NCI-H2227 treated with DMSO at 0.1 percent for 48 hours (cell line): ENCODE data around the gene THBS2.
"Not testable (repeated sequence)": the region's sequence is repeated elsewhere in the genome, so short reads cannot be mapped to it uniquely, and the experiment has no call there.

Experiments
- DNase-seq: peaks from one replicate; lab custom pipeline; 2025; lab: John Stamatoyannopoulos, UW

The THBS2 gene

GRCh38 chr6:169230946-169231789 lies 22.5 kb downstream of the THBS2 start:
- DNase-seq: no peak

- no peak for DNase-seq
Observed at GRCh38 chr6:169230322-169230665, 23.4 kb downstream of the THBS2 start.

- DNase-seq: no peak
Observed at GRCh38 chr6:169229615-169230321, 23.9 kb downstream of the THBS2 start.

- DNase-seq: no peak
Observed at GRCh38 chr6:169227116-169227515, 26.5 kb downstream of the THBS2 start.

- DNase-seq: no peak
Observed at GRCh38 chr6:169225887-169226286, 27.8 kb downstream of the THBS2 start.

GRCh38 chr6:169225131-169225576 lies 28.5 kb downstream of the THBS2 start:
- DNase-seq: no peak

GRCh38 chr6:169224716-169225115 lies 28.9 kb downstream of the THBS2 start:
- no peak for DNase-seq

GRCh38 chr6:169224185-169224695 lies 29.4 kb downstream of the THBS2 start:
- DNase-seq: no peak

- DNase-seq: no peak
Observed at GRCh38 chr6:169223006-169223405, 30.6 kb downstream of the THBS2 start.

- no peak for DNase-seq
Observed at GRCh38 chr6:169222126-169222525, 31.5 kb downstream of the THBS2 start.

- DNase-seq: no peak
Observed at GRCh38 chr6:169221264-169221663, 32.4 kb downstream of the THBS2 start.

GRCh38 chr6:169220068-169220964 lies 33.3 kb downstream of the THBS2 start:
- no peak for DNase-seq

GRCh38 chr6:169217972-169218371 lies 35.7 kb downstream of the THBS2 start:
- no peak for DNase-seq

GRCh38 chr6:169216830-169217229 lies 36.8 kb downstream of the THBS2 start:
- no peak for DNase-seq

- no peak for DNase-seq
Observed at GRCh38 chr6:169215201-169215681, 38.4 kb downstream of the THBS2 start.

- not testable (repeated sequence) for DNase-seq
Observed at GRCh38 chr6:169214789-169215188, 38.9 kb downstream of the THBS2 start.

- no peak for DNase-seq
Observed at GRCh38 chr6:169213814-169214520, 39.7 kb downstream of the THBS2 start.

GRCh38 chr6:169212897-169213813 lies 40.5 kb downstream of the THBS2 start:
- DNase-seq: peak; percentile 51

GRCh38 chr6:169212436-169212835 lies 41.2 kb downstream of the THBS2 start:
- DNase-seq: no peak

GRCh38 chr6:169211881-169212280 lies 41.8 kb downstream of the THBS2 start:
- no peak for DNase-seq
